GM12878 (cell line): ENCODE results near the gene SLC35A2. TPM values are rescaled to one million over a fixed set of nuclear protein-coding genes. Genes with fewer than 3 reads are reported as not detected.

Experiments
- ATAC-seq: fragments of 200-7000 bp; cut with Tn5 transposase; 3 replicates; pipeline ENCODE4 v1.9.1; 2020; ENCODE audit warnings: mild to moderate bottlenecking, moderate library complexity
- BruUV-seq: library from RNA; stranded (reverse); fragments of 400-500 nt; replicated peaks from 2 replicates; lab custom pipeline; 2021; lab: Mats Ljungman, UMichigan
- CTCF ChIA-PET: fragments of 300-600 bp; sonication (Branson Sonifier 250); formaldehyde crosslinking; extraction: SDS; loops from one replicate; lab custom pipeline; 2021; ENCODE audit warnings: inconsistent platforms; lab: Yijun Ruan, JAX
- POLR2A ChIA-PET: fragments of 350-600 bp; formaldehyde crosslinking; extraction: SDS; loops from one replicate; lab custom pipeline; 2021; ENCODE audit warnings: inconsistent platforms; lab: Charles Lee
- RAD21 ChIA-PET: fragments of 300-600 bp; sonication (Branson Sonifier 250); formaldehyde crosslinking; loops from one replicate; lab custom pipeline; 2023; ENCODE audit warnings: antibody characterized with exemption; ENCODE audit not compliant: unreplicated experiment; lab: Charles Lee
- SMC1A ChIA-PET: fragments of 300-600 bp; sonication (Branson Sonifier 250); formaldehyde crosslinking; loops from one replicate; lab custom pipeline; 2023; ENCODE audit not compliant: unreplicated experiment, uncharacterized antibody; lab: Charles Lee
- DNase-seq: peaks from one replicate; pipeline ENCODE4 v3.0.0-alpha.2; 2011; ENCODE audit warnings: low read depth, low spot score
- FAIRE-seq: peaks from 3 replicates; lab custom pipeline; 2011; peaks lifted over from hg19 to GRCh38; lab: Jason Lieb, UNC
- H2AFZ ChIP-seq: 2 replicates; pipeline ENCODE4 v1.6.0; 2011; ENCODE audit warnings: low read depth, low read length, control low read depth; ENCODE audit not compliant: control insufficient read depth
- H3K27ac ChIP-seq: 2 replicates; pipeline ENCODE4 v1.5.1; 2011; ENCODE audit warnings: control low read depth; ENCODE audit not compliant: control insufficient read depth, insufficient read depth
- H3K27me3 ChIP-seq, 2 experiments: replicated peaks in 1 of 2; 2 replicates each; pipeline versions ENCODE4 v1.6.0 to v1.6.1; 2011; ENCODE audit warnings: low read length in 1 of 2; ENCODE audit not compliant: control insufficient read depth in 2 of 2, insufficient read depth in 2 of 2
- H3K36me3 ChIP-seq, 2 experiments: 2 replicates each; pipeline ENCODE4 v1.5.1; 2011; ENCODE audit warnings: low read length in 1 of 2; ENCODE audit not compliant: control insufficient read depth in 2 of 2, insufficient read depth in 2 of 2
- H3K4me1 ChIP-seq: 2 replicates; pipeline ENCODE4 v1.6.1; 2011; ENCODE audit warnings: mild to moderate bottlenecking, low read length, moderate library complexity, mixed read lengths; ENCODE audit not compliant: control insufficient read depth, insufficient read depth
- H3K4me2 ChIP-seq: 2 replicates; pipeline ENCODE4 v1.6.0; 2011; ENCODE audit warnings: control low read depth; ENCODE audit not compliant: control insufficient read depth, insufficient read depth
- H3K4me3 ChIP-seq: fragments of 200-600 bp; sonication (generic); 2 replicates; pipeline ENCODE4 v1.5.1; 2016
- H3K79me2 ChIP-seq: 2 replicates; pipeline ENCODE4 v1.6.0; 2011; ENCODE audit warnings: low read length; ENCODE audit not compliant: control insufficient read depth, insufficient read depth
- H3K9ac ChIP-seq: 2 replicates; pipeline ENCODE4 v1.8.0; 2011; ENCODE audit warnings: low read length, control low read depth, mixed read lengths; ENCODE audit not compliant: control insufficient read depth, insufficient read depth
- H3K9me3 ChIP-seq: replicated peaks from 3 replicates; pipeline ENCODE4 v1.5.1; 2011; ENCODE audit warnings: mild to moderate bottlenecking, low read length; ENCODE audit not compliant: control insufficient read depth, insufficient read depth
- H4K20me1 ChIP-seq: 2 replicates; pipeline ENCODE4 v1.6.0; 2011; ENCODE audit not compliant: control insufficient read depth, insufficient read depth
- BACH1 ChIP-seq: fragments of 450-650 bp; IDR thresholded peaks from 2 replicates; pipeline ENCODE4 v1.6.1; 2017; ENCODE audit warnings: mild to moderate bottlenecking, borderline replicate concordance
- KAT2A ChIP-seq: conservative IDR thresholded peaks from 2 replicates; pipeline ENCODE4 v1.6.1; 2011; ENCODE audit warnings: low read depth, low read length; ENCODE audit not compliant: control insufficient read depth
- MXI1 ChIP-seq: fragments of 150-350 bp; IDR thresholded peaks from 2 replicates; pipeline ENCODE4 v1.6.1; 2011; ENCODE audit warnings: low read depth, mild to moderate bottlenecking, inconsistent platforms, low read length, improper control_type of control experiment
- NR2F1 ChIP-seq: fragments of 450-650 bp; conservative IDR thresholded peaks from 2 replicates; pipeline ENCODE4 v1.6.1; 2017; ENCODE audit warnings: mild to moderate bottlenecking
- SMARCA5 ChIP-seq: fragments of 450-650 bp; IDR thresholded peaks from 2 replicates; pipeline ENCODE4 v1.6.1; 2017; ENCODE audit warnings: mild to moderate bottlenecking
- STAT3 ChIP-seq: IDR thresholded peaks from 2 replicates; pipeline ENCODE4 v1.6.1; 2011; ENCODE audit warnings: low read depth, low read length, improper control_type of control experiment
- ZNF687 ChIP-seq: fragments of 450-650 bp; IDR thresholded peaks from 2 replicates; pipeline ENCODE4 v1.6.1; 2017; ENCODE audit warnings: mild to moderate bottlenecking, moderate library complexity
- WGBS: methylation state at CpG from one replicate; pipeline ENCODE4 v1.1.6; 2016; ENCODE audit warnings: low lambda C conversion rate; ENCODE audit not compliant: insufficient replicate concordance, insufficient coverage; ENCODE audit errors: missing lambda C conversion rate; 5-methylcytosine and 5-hydroxymethylcytosine counted together
- in situ Hi-C: fragments of 300-500 bp; cut with MboI; formaldehyde crosslinking; loops from 9 replicates; pipeline ENCODE4 v1.14.3; 2018; ENCODE audit warnings: mixed read lengths
- intact Hi-C: fragments of 100-400 bp; cut with micrococcal nuclease; formaldehyde crosslinking; loops from one replicate; pipeline ENCODE4 v1.14.2; 2022; ENCODE audit not compliant: unreplicated experiment
- polyA plus RNA-seq, 11 experiments: library from polyadenylated mRNA; depleted of rRNA in 4 of 11; unstranded in 6 of 11; stranded (reverse) in 5 of 11; fragments of >200 nt; fragmentation: Nextera tagmentation in 4 of 11; fragmentation: Illumina TruSeq in 1 of 11; extraction: Ambion mirVana in 4 of 11; extraction: Trizol in 1 of 11; gene quantifications; 1 replicate in 1 of 11; 2 replicates in 10 of 11; pipeline versions ENCODE4 v1.2.1 to v1.2.3, GENCODE V29; 2011 to 2016; ENCODE audit warnings: inconsistent platforms in 2 of 11, missing spikeins in 2 of 11, low read depth in 1 of 11
- total RNA-seq, 4 experiments: library from RNA; depleted of rRNA in 3 of 4; stranded (reverse); fragments of >200 nt in 3 of 4; fragmentation: Illumina TruSeq in 1 of 4; extraction: Trizol in 1 of 4; gene quantifications; 2 replicates each; pipeline versions ENCODE4 v1.2.1 to v1.2.3, GENCODE V29; 2013 to 2021

SLC35A2 gene
- total and polyA plus RNA-seq, 10 of the 15 experiments (the other 5 are each of a cell fraction or from before 2014, with no cell fraction given), result 2.1 to 27.4 (median 14.9) TPM

- SMC1A ChIA-PET, result interaction anchor here (1.1 to 1.8 kb wide), 4 partner anchors 10 to 294 kb away, joined by 3 to 5 read pairs (median 4); no protein-coding TSS in a partner anchor
These were observed 31.4 kb upstream of the SLC35A2 start for GRCh38 chrX:48942895-48943294.

GRCh38 chrX:48940404-48940955, 29.0 kb upstream of the SLC35A2 start:
- in situ Hi-C loops, result loop anchor here (25.0 kb wide), 1 partner anchor 1728 kb away; the partner anchor contains the start of gene CDK16
- no peak for FAIRE-seq
- peak; percentile 36; the same call in 1 of the 2 replicates for TF ChIP-seq MXI1
- 0 out of 2 replicates have a peak, but pooled peaks have one; percentile 5 for TF ChIP-seq NR2F1
- 0 out of 2 replicates have a peak, but pooled peaks have one; percentile 8 for TF ChIP-seq SMARCA5
- peak; percentile 90 for TF ChIP-seq ZNF687
- TF ChIP-seq BACH1, result peak; percentile 98
- no peak for TF ChIP-seq STAT3

More at GRCh38 chrX:48942895-48943294, 31.4 kb upstream of the SLC35A2 start:
- no TSS peak for BruUV-seq
- H2AFZ ChIP-seq, result no peak overlapping the region
- 56% methylated on average over 2 of the region's 2 CpGs for WGBS
- H3K27me3 ChIP-seq, result no peaks in the 10 kb centered on the region
- no peak overlapping the region for H3K4me2 ChIP-seq
- POLR2A ChIA-PET, result interaction anchor here (0.9 kb wide), 1 partner anchor 14 kb away, joined by 3 read pairs; no protein-coding TSS in a partner anchor
- H4K20me1 ChIP-seq, result no peaks in the 10 kb centered on the region
- in situ Hi-C loops, result loop anchor here (25.0 kb wide), 1 partner anchor 1731 kb away; the partner anchor contains the start of gene CDK16
- no peak for TF ChIP-seq KAT2A
- peak; percentile 45; the same call in 1 of the 2 replicates for TF ChIP-seq NR2F1
- TF ChIP-seq, all 136 proteins: peak for 1
- CTCF ChIA-PET, result interaction anchor here (0.6 to 1.2 kb wide), 5 partner anchors 16 to 1715 kb away, joined by 3 to 4 read pairs (median 3); partner anchors contain the start of genes PIM2 and TFE3
- DNase-seq (no peak), ATAC-seq (no peak), FAIRE-seq (no peak)
- Histone ChIP-seq H3K4me3 (no peak overlapping the region), H3K36me3 (peaks cover 0 to 16% of the 10 kb centered on the region in 2 experiments; a peak in 3 of 4 replicates), H3K79me2 (peaks cover 35% of the 10 kb centered on the region), H3K9me3 (no peaks in the 10 kb centered on the region), H3K27ac (peak overlapping the region; percentile 31), H3K4me1 (peaks cover 38% of the 10 kb centered on the region), H3K9ac (no peak overlapping the region)
- intact Hi-C loops, result loop anchor here (10.0 kb wide), 1 partner anchor 298 kb away; no protein-coding TSS in a partner anchor
- RAD21 ChIA-PET, result interaction anchor here (1.4 to 1.5 kb wide), 3 partner anchors 16 to 51 kb away, joined by 4 to 7 read pairs (median 5); no protein-coding TSS in a partner anchor

More at GRCh38 chrX:48940404-48940955, 29.0 kb upstream of the SLC35A2 start:
- ChIA-PET RAD21 (interaction anchor here (1.0 to 3.2 kb wide), 5 partner anchors 10 to 292 kb away, joined by 3 to 17 read pairs (median 5); partner anchors contain the start of genes PQBP1, TFE3 and TIMM17B), CTCF (interaction anchor here (1.2 to 2.5 kb wide), 5 partner anchors 10 to 29 kb away, joined by 3 to 9 read pairs (median 3); partner anchors contain the start of gene SLC35A2), SMC1A (interaction anchor here (1.4 to 2.5 kb wide), 4 partner anchors 12 to 16 kb away, joined by 3 to 8 read pairs (median 5); no protein-coding TSS in a partner anchor), POLR2A (interaction anchor here (0.6 to 2.6 kb wide), 8 partner anchors 10 to 139 kb away, joined by 3 to 21 read pairs (median 6); partner anchors contain the start of genes HDAC6, PIM2, PQBP1 and SLC35A2)
- no TSS peak for BruUV-seq
- Histone ChIP-seq H3K79me2 (peaks cover 45% of the 10 kb centered on the region), H3K27ac (peak overlapping the region; percentile 95), H4K20me1 (no peaks in the 10 kb centered on the region), H3K36me3 (peaks cover 0 to 16% of the 10 kb centered on the region in 2 experiments; a peak in 3 of 4 replicates), H3K9me3 (no peaks in the 10 kb centered on the region; the same call in 2 of the 3 replicates), H3K27me3 (no peaks in the 10 kb centered on the region), H3K4me2 (peak overlapping the region; percentile 26; the same call in 1 of the 2 replicates), H3K4me1 (peaks cover 57% of the 10 kb centered on the region), H2AFZ (no peak overlapping the region), H3K4me3 (no peak overlapping the region), H3K9ac (peak overlapping the region; percentile 63)
- WGBS, result 68% methylated on average over 2 of the region's 2 CpGs
- ATAC-seq (no peak), DNase-seq (no peak)
- intact Hi-C loops, result loop anchor here (10.0 kb wide), 1 partner anchor 296 kb away; no protein-coding TSS in a partner anchor
